H9 (cell line): ENCODE data around the gene CMTM5. TPM values are rescaled to one million over a fixed set of nuclear protein-coding genes. Genes with fewer than 3 reads are reported as not detected.

Source experiments
- DNase-seq: peaks from one replicate; pipeline ENCODE4 v3.0.0-alpha.2; 2017
- H2AFZ ChIP-seq: one replicate; pipeline ENCODE4 v1.6.1; 2013; ENCODE audit warnings: mild to moderate bottlenecking, low read length, control low read depth, moderate library complexity
- H2AK5ac ChIP-seq: 2 replicates; pipeline ENCODE4 v1.6.1; 2013; ENCODE audit warnings: low read length, control low read depth, mixed read lengths; ENCODE audit not compliant: insufficient read length
- H2BK120ac ChIP-seq: one replicate; pipeline ENCODE4 v1.6.1; 2013; ENCODE audit warnings: low read depth, mild to moderate bottlenecking, low read length, control low read depth, inconsistent platforms; ENCODE audit not compliant: poor library complexity, severe bottlenecking
- H2BK12ac ChIP-seq: 2 replicates; pipeline ENCODE4 v1.6.1; 2013; ENCODE audit warnings: low read length, control low read depth, mixed read lengths, low read depth; ENCODE audit not compliant: insufficient read length
- H2BK15ac ChIP-seq: 2 replicates; pipeline ENCODE4 v1.6.1; 2013; ENCODE audit warnings: low read depth, low read length, control low read depth
- H2BK20ac ChIP-seq: one replicate; pipeline ENCODE4 v1.6.1; 2013; ENCODE audit warnings: low read depth, mild to moderate bottlenecking, low read length, control low read depth, inconsistent platforms; ENCODE audit not compliant: poor library complexity, severe bottlenecking
- H2BK5ac ChIP-seq: 2 replicates; pipeline ENCODE4 v1.6.1; 2013; ENCODE audit warnings: low read length, control low read depth, mixed read lengths; ENCODE audit not compliant: insufficient read length
- H3K14ac ChIP-seq: 2 replicates; pipeline ENCODE4 v1.6.1; 2013; ENCODE audit warnings: low read length, control low read depth; ENCODE audit not compliant: insufficient read depth
- H3K18ac ChIP-seq: 2 replicates; pipeline ENCODE4 v1.6.1; 2013; ENCODE audit warnings: low read depth, mild to moderate bottlenecking, mixed read lengths, low read length, control low read depth; ENCODE audit not compliant: insufficient read length
- H3K23ac ChIP-seq: 2 replicates; pipeline ENCODE4 v1.6.1; 2013; ENCODE audit warnings: low read length, control low read depth, mixed read lengths, low read depth; ENCODE audit not compliant: insufficient read length
- H3K23me2 ChIP-seq: 2 replicates; pipeline ENCODE4 v1.6.1; 2013; ENCODE audit warnings: low read depth, mild to moderate bottlenecking, mixed read lengths, low read length, control low read depth; ENCODE audit not compliant: insufficient read length, poor library complexity, severe bottlenecking
- H3K27ac ChIP-seq: 2 replicates; pipeline ENCODE4 v1.5.1; 2013; ENCODE audit warnings: low read length, control low read depth, mixed read lengths, low read depth; ENCODE audit not compliant: insufficient read length
- H3K27me3 ChIP-seq: 2 replicates; pipeline ENCODE4 v1.6.1; 2013; ENCODE audit warnings: low read length, control low read depth, inconsistent platforms; ENCODE audit not compliant: insufficient read depth
- H3K4ac ChIP-seq: 2 replicates; pipeline ENCODE4 v1.6.1; 2013; ENCODE audit warnings: low read depth, mild to moderate bottlenecking, control low read depth, inconsistent platforms, low read length, moderate library complexity
- H3K4me1 ChIP-seq: 2 replicates; pipeline ENCODE4 v1.6.1; 2013; ENCODE audit warnings: low read length, control low read depth, inconsistent platforms; ENCODE audit not compliant: insufficient read depth
- H3K4me2 ChIP-seq: 2 replicates; pipeline ENCODE4 v1.6.1; 2013; ENCODE audit warnings: low read length, control low read depth, mixed read lengths; ENCODE audit not compliant: insufficient read length, insufficient read depth
- H3K56ac ChIP-seq: 2 replicates; pipeline ENCODE4 v1.6.1; 2013; ENCODE audit warnings: low read depth, mild to moderate bottlenecking, mixed read lengths, low read length, control low read depth; ENCODE audit not compliant: insufficient read length
- H3K79me1 ChIP-seq: 2 replicates; pipeline ENCODE4 v1.6.1; 2013; ENCODE audit warnings: low read depth, mild to moderate bottlenecking, moderate library complexity, low read length, control low read depth, inconsistent platforms; ENCODE audit not compliant: insufficient read depth, poor library complexity, severe bottlenecking
- H3K79me2 ChIP-seq: 2 replicates; pipeline ENCODE4 v1.6.1; 2013; ENCODE audit warnings: low read length, control low read depth, inconsistent platforms; ENCODE audit not compliant: insufficient read depth
- H3K9ac ChIP-seq: 2 replicates; pipeline ENCODE4 v1.6.1; 2013; ENCODE audit warnings: low read length, control low read depth, mixed read lengths; ENCODE audit not compliant: insufficient read length; ENCODE audit errors: extremely low read depth
- H3K9me3 ChIP-seq: one replicate; pipeline ENCODE4 v1.6.1; 2013; ENCODE audit warnings: low read depth, low read length, inconsistent platforms; ENCODE audit not compliant: control insufficient read depth
- H3T11ph ChIP-seq: one replicate; pipeline ENCODE4 v1.6.1; 2013; ENCODE audit warnings: mild to moderate bottlenecking, low read length, control low read depth, inconsistent platforms
- H4K20me1 ChIP-seq: one replicate; pipeline ENCODE4 v1.6.1; 2013; ENCODE audit not compliant: control insufficient read depth, insufficient read length, insufficient read depth
- H4K5ac ChIP-seq: 2 replicates; pipeline ENCODE4 v1.6.1; 2013; ENCODE audit warnings: low read depth, mild to moderate bottlenecking, mixed read lengths, low read length, control low read depth; ENCODE audit not compliant: insufficient read length
- H4K8ac ChIP-seq: replicated peaks from 2 replicates; pipeline ENCODE4 v1.6.1; 2013; ENCODE audit warnings: low read length, control low read depth, mixed read lengths, low read depth; ENCODE audit not compliant: insufficient read length
- H4K91ac ChIP-seq: 2 replicates; pipeline ENCODE4 v1.6.1; 2013; ENCODE audit warnings: low read depth, mild to moderate bottlenecking, moderate library complexity, mixed read lengths, low read length, control low read depth; ENCODE audit not compliant: insufficient read length
- H3K27ac Mint-ChIP-seq, 3 experiments: 2 replicates in 2 of 3; 3 replicates in 1 of 3; pipeline ENCODE4 v1.8.0; 2020 to 2021; ENCODE audit warnings: mixed read lengths in 3 of 3, mild to moderate bottlenecking in 1 of 3, moderate library complexity in 1 of 3
- H3K27me3 Mint-ChIP-seq: 2 replicates; pipeline ENCODE4 v1.8.0; 2021; ENCODE audit warnings: low read depth, mild to moderate bottlenecking, moderate library complexity, mixed read lengths
- H3K36me3 Mint-ChIP-seq, 3 experiments: 2 replicates in 2 of 3; 3 replicates in 1 of 3; pipeline ENCODE4 v1.8.0; 2020 to 2021; ENCODE audit warnings: low read depth in 3 of 3, mixed read lengths in 3 of 3; ENCODE audit not compliant: insufficient read depth in 1 of 3
- H3K4me1 Mint-ChIP-seq, 2 experiments: 2 replicates each; pipeline ENCODE4 v1.8.0; 2020; ENCODE audit warnings: mixed read lengths in 2 of 2
- H3K4me3 Mint-ChIP-seq, 2 experiments: 2 replicates in 1 of 2; 3 replicates in 1 of 2; pipeline ENCODE4 v1.8.0; 2020 to 2021; ENCODE audit warnings: mild to moderate bottlenecking in 2 of 2, mixed read lengths in 2 of 2, moderate library complexity in 1 of 2
- H3K9me3 Mint-ChIP-seq, 2 experiments: 2 replicates in 1 of 2; 3 replicates in 1 of 2; pipeline ENCODE4 v1.8.0; 2020; ENCODE audit warnings: mild to moderate bottlenecking in 2 of 2, mixed read lengths in 2 of 2, moderate library complexity in 1 of 2
- WGBS: extraction: QIAGEN DNeasy Blood & Tissue Kit; methylation state at CpG from one replicate; pipeline ENCODE4 v1.1.7; 2013; ENCODE audit warnings: missing lambda C conversion rate, low lambda C conversion rate, mixed read lengths; ENCODE audit not compliant: insufficient read length; ENCODE audit errors: extremely low coverage; 5-methylcytosine and 5-hydroxymethylcytosine counted together
- total RNA-seq: library from RNA; stranded (reverse); gene quantifications from 2 replicates; pipeline ENCODE4 v1.2.1, GENCODE V29; 2021
- TF ChIP-seq, protein P1 (sequence below): fragments of 200-600 bp; sonication (generic); conservative IDR thresholded peaks from 3 replicates; pipeline ENCODE4 v1.8.0; 2021; ENCODE audit warnings: antibody characterized with exemption, mild to moderate bottlenecking

CMTM5 gene
- total RNA-seq, 1 experiment from 2014 or later: not detected

DNA sequence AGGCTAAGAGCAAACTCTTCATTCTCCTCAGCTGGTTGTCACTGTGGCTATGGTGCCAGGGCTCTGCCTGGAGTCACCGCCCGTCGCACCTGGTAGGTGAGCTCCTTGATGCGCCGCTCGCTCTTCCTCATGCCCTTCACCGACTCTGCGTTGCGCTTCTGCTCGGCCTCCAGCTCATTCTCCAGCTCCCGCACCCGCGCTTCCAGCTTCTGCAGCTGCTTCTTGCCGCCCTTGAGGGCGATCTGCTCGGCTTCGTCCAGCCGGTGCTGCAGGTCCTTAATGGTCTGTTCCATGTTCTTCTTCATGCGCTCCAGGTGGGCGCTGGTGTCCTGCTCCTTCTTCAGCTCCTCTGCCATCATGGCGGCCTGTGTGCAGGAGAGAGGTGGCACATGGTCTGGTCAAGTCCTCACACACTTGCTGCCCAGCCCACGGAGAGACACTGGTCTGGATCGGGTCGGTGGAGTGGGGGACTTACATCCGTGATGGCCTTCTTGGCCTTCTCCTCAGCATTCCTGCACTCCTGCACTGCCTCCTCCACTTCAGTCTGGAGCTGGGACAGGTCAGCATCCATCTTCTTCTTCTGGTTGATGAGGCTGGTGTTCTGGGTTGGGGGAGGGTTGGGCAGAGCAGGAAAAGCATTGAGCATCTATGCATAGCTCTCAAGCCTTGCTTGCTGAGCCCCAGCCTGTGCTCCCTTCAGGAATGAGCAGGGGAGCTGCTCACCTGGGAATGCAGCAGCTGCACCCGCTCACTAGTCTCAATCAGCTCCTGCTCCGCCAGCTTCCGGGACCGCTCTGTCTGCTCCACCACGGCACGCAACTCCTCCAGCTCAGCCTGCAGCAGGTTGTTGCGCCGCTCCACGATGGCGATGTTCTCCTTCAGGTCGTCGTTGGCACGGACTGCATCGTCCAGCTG, 38.3 kb downstream of the CMTM5 start:
- H4K8ac ChIP-seq: no peak overlapping the region
- no peak overlapping the region for H2AK5ac ChIP-seq
- H3K9ac ChIP-seq: no peak overlapping the region
- H3K56ac ChIP-seq: no peak overlapping the region
- Mint-ChIP-seq H3K9me3 (peaks cover 0 to 3% of the 10 kb centered on the region in 2 experiments; a peak in 3 of 5 replicates), H3K27me3 (peaks cover 40% of the 10 kb centered on the region), H3K27ac (peak overlapping the region in 1 of 3 experiments; percentile 78; a peak in 1 of 7 replicates), H3K4me3 (no peak overlapping the region), H3K4me1 (peaks cover 6 to 11% of the 10 kb centered on the region in 2 experiments; a peak in 3 of 4 replicates), H3K36me3 (no peaks in the 10 kb centered on the region)
- H3K79me2 ChIP-seq: no peaks in the 10 kb centered on the region
- H3K18ac ChIP-seq: no peak overlapping the region
- H3K14ac ChIP-seq: no peak overlapping the region
- no peak overlapping the region for H3T11ph ChIP-seq
- WGBS: no CpG with 5 or more reads among the region's 39 CpGs
- no peak overlapping the region for H4K5ac ChIP-seq
- no peak overlapping the region for H2AFZ ChIP-seq
- no peaks in the 10 kb centered on the region for H3K27me3 ChIP-seq
- no peak overlapping the region for H3K23ac ChIP-seq
- H4K20me1 ChIP-seq: no peaks in the 10 kb centered on the region
- no peak overlapping the region for H3K27ac ChIP-seq
- no peak overlapping the region for H2BK120ac ChIP-seq
- H2BK20ac ChIP-seq: no peak overlapping the region
- no peak overlapping the region for H3K4me2 ChIP-seq
- no peak overlapping the region for H2BK5ac ChIP-seq
- no peak overlapping the region for H4K91ac ChIP-seq
- H3K9me3 ChIP-seq: no peaks in the 10 kb centered on the region
- no peak overlapping the region for H3K4ac ChIP-seq
- TF ChIP-seq, protein P1, sequence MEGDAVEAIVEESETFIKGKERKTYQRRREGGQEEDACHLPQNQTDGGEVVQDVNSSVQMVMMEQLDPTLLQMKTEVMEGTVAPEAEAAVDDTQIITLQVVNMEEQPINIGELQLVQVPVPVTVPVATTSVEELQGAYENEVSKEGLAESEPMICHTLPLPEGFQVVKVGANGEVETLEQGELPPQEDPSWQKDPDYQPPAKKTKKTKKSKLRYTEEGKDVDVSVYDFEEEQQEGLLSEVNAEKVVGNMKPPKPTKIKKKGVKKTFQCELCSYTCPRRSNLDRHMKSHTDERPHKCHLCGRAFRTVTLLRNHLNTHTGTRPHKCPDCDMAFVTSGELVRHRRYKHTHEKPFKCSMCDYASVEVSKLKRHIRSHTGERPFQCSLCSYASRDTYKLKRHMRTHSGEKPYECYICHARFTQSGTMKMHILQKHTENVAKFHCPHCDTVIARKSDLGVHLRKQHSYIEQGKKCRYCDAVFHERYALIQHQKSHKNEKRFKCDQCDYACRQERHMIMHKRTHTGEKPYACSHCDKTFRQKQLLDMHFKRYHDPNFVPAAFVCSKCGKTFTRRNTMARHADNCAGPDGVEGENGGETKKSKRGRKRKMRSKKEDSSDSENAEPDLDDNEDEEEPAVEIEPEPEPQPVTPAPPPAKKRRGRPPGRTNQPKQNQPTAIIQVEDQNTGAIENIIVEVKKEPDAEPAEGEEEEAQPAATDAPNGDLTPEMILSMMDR: no peak
- H3K79me1 ChIP-seq: no peaks in the 10 kb centered on the region
- H2BK12ac ChIP-seq: no peak overlapping the region
- DNase-seq: no peak
- no peak overlapping the region for H2BK15ac ChIP-seq
- H3K23me2 ChIP-seq: no peaks in the 10 kb centered on the region
- H3K4me1 ChIP-seq: no peaks in the 10 kb centered on the region
